ENCODE measurements around the gene ZNF526.

Gene ZNF526

DNA sequence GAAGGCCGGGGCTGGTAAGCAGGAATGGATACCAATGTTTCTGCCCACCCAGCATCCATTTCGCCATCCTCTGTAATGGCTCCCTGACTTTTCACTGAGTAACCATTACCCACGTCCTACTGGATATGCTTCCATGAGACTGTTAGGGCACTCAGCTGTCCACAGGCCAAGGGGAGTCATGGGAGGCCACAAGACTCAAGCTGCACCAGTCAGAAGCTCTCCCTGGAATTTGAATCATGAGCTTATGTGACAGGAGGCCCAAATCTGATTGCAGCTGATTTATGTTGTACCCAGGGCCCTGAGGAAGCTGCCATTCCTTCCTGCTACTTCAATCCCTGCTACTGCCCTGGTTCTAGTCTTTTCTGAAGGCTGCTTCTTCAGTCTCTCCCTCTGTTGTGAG is 31.0 kb upstream of the ZNF526 start:
- TF ChIP-seq ZFP3 (CRISPR knock-in tag; IDR thresholded peaks at IDR 0.05) (no peak), TCF4 (CRISPR knock-in tag; IDR thresholded peaks at IDR 0.05; ENCODE audit: borderline replicate concordance) (no peak), RARB (CRISPR knock-in tag; IDR thresholded peaks at IDR 0.05) (no peak), ESRRG (CRISPR knock-in tag; IDR thresholded peaks at IDR 0.05) (no peak), ZFP30 (CRISPR knock-in tag; IDR thresholded peaks at IDR 0.05) (no peak)
- no peak for ATAC-seq

DNA sequence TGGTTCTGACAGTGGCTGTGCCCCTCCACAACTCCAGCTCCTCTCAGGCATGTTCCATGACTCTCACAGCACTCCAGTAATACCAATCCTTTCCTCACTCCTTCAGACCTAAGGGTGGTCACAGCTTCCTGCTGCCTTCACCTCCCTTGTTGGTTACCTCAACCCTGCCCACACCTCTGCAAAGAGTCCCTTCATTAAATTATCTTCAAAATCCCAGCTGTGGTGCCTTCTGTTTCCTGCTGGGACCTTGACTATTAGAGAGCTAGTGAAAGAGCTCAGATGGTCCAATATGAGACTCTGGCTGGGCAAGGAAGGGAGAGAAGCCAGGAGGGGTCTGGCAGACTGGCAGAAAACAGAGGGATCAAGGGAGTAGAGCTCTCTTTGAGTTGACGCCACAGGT is 28.8 kb upstream of the ZNF526 start:
- TF ChIP-seq OSR1 (CRISPR knock-in tag; IDR thresholded peaks at IDR 0.05) = no peak
- TF ChIP-seq ZFP30 (CRISPR knock-in tag; IDR thresholded peaks at IDR 0.05) = no peak
- no peak for TF ChIP-seq ESRRG (CRISPR knock-in tag; IDR thresholded peaks at IDR 0.05)
- TF ChIP-seq, protein P1, sequence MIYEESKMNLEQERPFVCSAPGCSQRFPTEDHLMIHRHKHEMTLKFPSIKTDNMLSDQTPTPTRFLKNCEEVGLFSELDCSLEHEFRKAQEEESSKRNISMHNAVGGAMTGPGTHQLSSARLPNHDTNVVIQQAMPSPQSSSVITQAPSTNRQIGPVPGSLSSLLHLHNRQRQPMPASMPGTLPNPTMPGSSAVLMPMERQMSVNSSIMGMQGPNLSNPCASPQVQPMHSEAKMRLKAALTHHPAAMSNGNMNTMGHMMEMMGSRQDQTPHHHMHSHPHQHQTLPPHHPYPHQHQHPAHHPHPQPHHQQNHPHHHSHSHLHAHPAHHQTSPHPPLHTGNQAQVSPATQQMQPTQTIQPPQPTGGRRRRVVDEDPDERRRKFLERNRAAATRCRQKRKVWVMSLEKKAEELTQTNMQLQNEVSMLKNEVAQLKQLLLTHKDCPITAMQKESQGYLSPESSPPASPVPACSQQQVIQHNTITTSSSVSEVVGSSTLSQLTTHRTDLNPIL (CRISPR knock-in tag; IDR thresholded peaks at IDR 0.05; ENCODE audit: low read depth) = no peak

DNA sequence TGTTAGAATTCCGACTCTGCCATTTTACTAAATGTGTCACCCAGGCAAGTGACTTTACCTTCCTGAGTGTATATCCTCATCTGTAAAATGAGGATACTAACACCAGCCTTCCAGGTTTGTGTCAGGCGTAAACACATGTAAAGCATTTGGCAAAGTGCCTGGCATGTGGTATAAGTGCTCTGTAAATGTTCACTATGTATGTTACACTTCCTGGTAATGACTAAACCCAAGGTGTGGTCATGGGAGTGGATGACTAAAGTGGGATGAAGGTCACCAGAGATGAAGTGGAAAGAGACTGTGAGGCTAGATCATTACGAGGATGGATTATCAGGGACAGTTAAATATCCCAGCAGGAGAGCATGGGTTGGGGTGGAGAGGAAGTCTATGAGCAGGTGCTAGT is 28.3 kb upstream of the ZNF526 start:
- TF ChIP-seq GLIS3 (CRISPR knock-in tag; IDR thresholded peaks at IDR 0.05) (no peak), TCF4 (CRISPR knock-in tag; IDR thresholded peaks at IDR 0.05; ENCODE audit: borderline replicate concordance) (no peak), OSR1 (CRISPR knock-in tag; IDR thresholded peaks at IDR 0.05) (no peak), ARNTL (CRISPR knock-in tag; IDR thresholded peaks at IDR 0.05; ENCODE audit: borderline replicate concordance, low read depth) (no peak), ZNF70 (CRISPR knock-in tag; IDR thresholded peaks at IDR 0.05) (no peak), ZFP3 (CRISPR knock-in tag; IDR thresholded peaks at IDR 0.05) (no peak), SNAI2 (CRISPR knock-in tag; IDR thresholded peaks at IDR 0.05) (no peak)
- TF ChIP-seq, protein P2, sequence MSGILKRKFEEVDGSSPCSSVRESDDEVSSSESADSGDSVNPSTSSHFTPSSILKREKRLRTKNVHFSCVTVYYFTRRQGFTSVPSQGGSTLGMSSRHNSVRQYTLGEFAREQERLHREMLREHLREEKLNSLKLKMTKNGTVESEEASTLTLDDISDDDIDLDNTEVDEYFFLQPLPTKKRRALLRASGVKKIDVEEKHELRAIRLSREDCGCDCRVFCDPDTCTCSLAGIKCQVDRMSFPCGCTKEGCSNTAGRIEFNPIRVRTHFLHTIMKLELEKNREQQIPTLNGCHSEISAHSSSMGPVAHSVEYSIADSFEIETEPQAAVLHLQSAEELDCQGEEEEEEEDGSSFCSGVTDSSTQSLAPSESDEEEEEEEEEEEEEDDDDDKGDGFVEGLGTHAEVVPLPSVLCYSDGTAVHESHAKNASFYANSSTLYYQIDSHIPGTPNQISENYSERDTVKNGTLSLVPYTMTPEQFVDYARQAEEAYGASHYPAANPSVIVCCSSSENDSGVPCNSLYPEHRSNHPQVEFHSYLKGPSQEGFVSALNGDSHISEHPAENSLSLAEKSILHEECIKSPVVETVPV (CRISPR knock-in tag; IDR thresholded peaks at IDR 0.05) = no peak
- TF ChIP-seq, protein P1 (CRISPR knock-in tag; IDR thresholded peaks at IDR 0.05; ENCODE audit: low read depth) = no peak
- TF ChIP-seq, protein P3, sequence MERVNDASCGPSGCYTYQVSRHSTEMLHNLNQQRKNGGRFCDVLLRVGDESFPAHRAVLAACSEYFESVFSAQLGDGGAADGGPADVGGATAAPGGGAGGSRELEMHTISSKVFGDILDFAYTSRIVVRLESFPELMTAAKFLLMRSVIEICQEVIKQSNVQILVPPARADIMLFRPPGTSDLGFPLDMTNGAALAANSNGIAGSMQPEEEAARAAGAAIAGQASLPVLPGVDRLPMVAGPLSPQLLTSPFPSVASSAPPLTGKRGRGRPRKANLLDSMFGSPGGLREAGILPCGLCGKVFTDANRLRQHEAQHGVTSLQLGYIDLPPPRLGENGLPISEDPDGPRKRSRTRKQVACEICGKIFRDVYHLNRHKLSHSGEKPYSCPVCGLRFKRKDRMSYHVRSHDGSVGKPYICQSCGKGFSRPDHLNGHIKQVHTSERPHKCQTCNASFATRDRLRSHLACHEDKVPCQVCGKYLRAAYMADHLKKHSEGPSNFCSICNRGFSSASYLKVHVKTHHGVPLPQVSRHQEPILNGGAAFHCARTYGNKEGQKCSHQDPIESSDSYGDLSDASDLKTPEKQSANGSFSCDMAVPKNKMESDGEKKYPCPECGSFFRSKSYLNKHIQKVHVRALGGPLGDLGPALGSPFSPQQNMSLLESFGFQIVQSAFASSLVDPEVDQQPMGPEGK (CRISPR knock-in tag; IDR thresholded peaks at IDR 0.05; ENCODE audit: borderline replicate concordance) = no peak
- no peak for ATAC-seq

More for the DNA sequence above, 28.8 kb upstream of the ZNF526 start:
- ATAC-seq = no peak

DNA sequence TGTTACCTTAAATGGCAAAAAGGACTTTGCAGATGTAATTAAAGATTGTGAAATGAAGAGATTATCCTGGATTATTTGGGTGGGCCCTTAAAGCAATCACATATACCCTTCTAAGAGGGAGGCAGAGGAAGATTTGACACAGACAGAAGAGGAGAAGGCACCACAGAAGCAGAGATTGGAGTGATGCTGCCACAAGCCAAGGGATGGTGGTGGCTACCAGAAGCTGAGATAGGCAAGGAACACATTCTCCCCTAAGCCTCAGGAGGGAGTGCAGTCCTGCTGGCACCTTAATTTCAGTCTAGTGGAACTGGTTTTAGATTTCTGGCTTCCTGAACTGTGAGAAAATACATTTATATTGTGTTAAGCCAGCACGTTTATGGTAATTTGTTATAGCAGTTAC is 26.8 kb upstream of the ZNF526 start:
- ATAC-seq = no peak
- TF ChIP-seq, protein P4, sequence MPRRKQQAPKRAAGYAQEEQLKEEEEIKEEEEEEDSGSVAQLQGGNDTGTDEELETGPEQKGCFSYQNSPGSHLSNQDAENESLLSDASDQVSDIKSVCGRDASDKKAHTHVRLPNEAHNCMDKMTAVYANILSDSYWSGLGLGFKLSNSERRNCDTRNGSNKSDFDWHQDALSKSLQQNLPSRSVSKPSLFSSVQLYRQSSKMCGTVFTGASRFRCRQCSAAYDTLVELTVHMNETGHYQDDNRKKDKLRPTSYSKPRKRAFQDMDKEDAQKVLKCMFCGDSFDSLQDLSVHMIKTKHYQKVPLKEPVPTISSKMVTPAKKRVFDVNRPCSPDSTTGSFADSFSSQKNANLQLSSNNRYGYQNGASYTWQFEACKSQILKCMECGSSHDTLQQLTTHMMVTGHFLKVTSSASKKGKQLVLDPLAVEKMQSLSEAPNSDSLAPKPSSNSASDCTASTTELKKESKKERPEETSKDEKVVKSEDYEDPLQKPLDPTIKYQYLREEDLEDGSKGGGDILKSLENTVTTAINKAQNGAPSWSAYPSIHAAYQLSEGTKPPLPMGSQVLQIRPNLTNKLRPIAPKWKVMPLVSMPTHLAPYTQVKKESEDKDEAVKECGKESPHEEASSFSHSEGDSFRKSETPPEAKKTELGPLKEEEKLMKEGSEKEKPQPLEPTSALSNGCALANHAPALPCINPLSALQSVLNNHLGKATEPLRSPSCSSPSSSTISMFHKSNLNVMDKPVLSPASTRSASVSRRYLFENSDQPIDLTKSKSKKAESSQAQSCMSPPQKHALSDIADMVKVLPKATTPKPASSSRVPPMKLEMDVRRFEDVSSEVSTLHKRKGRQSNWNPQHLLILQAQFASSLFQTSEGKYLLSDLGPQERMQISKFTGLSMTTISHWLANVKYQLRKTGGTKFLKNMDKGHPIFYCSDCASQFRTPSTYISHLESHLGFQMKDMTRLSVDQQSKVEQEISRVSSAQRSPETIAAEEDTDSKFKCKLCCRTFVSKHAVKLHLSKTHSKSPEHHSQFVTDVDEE (CRISPR knock-in tag; IDR thresholded peaks at IDR 0.05) = no peak
- TF ChIP-seq ARNTL (CRISPR knock-in tag; IDR thresholded peaks at IDR 0.05; ENCODE audit: borderline replicate concordance, low read depth) (no peak), CSDC2 (CRISPR knock-in tag; IDR thresholded peaks at IDR 0.05) (no peak), PPARA (CRISPR knock-in tag; IDR thresholded peaks at IDR 0.05; ENCODE audit: borderline replicate concordance) (no peak), OSR1 (CRISPR knock-in tag; IDR thresholded peaks at IDR 0.05) (no peak), RARB (CRISPR knock-in tag; IDR thresholded peaks at IDR 0.05) (no peak), TOX (CRISPR knock-in tag; IDR thresholded peaks at IDR 0.05; ENCODE audit: borderline replicate concordance) (no peak), ZNF565 (CRISPR knock-in tag; conservative IDR thresholded peaks at IDR 0.05; ENCODE audit: low read depth) (no peak), GLIS3 (CRISPR knock-in tag; IDR thresholded peaks at IDR 0.05) (no peak), BACH2 (CRISPR knock-in tag; IDR thresholded peaks at IDR 0.05; ENCODE audit: borderline replicate concordance) (no peak), ZNF70 (CRISPR knock-in tag; IDR thresholded peaks at IDR 0.05) (no peak), ISL1 (CRISPR knock-in tag; IDR thresholded peaks at IDR 0.05) (no peak), ZC3H10 (CRISPR knock-in tag; IDR thresholded peaks at IDR 0.05) (no peak), SNAI2 (CRISPR knock-in tag; IDR thresholded peaks at IDR 0.05) (no peak), TCF4 (CRISPR knock-in tag; IDR thresholded peaks at IDR 0.05; ENCODE audit: borderline replicate concordance) (no peak), ZFP30 (CRISPR knock-in tag; IDR thresholded peaks at IDR 0.05) (no peak), ZFP3 (CRISPR knock-in tag; IDR thresholded peaks at IDR 0.05) (no peak), ESRRG (CRISPR knock-in tag; IDR thresholded peaks at IDR 0.05) (no peak), ZNF8 (CRISPR knock-in tag; IDR thresholded peaks at IDR 0.05) (no peak)
- TF ChIP-seq, protein P5, sequence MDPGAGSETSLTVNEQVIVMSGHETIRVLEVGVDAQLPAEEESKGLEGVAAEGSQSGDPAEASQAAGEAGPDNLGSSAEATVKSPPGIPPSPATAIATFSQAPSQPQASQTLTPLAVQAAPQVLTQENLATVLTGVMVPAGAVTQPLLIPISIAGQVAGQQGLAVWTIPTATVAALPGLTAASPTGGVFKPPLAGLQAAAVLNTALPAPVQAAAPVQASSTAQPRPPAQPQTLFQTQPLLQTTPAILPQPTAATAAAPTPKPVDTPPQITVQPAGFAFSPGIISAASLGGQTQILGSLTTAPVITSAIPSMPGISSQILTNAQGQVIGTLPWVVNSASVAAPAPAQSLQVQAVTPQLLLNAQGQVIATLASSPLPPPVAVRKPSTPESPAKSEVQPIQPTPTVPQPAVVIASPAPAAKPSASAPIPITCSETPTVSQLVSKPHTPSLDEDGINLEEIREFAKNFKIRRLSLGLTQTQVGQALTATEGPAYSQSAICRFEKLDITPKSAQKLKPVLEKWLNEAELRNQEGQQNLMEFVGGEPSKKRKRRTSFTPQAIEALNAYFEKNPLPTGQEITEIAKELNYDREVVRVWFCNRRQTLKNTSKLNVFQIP (CRISPR knock-in tag; IDR thresholded peaks at IDR 0.05; ENCODE audit: borderline replicate concordance, low read depth) = no peak

All from SK-N-SH treated with all-trans-retinoic acid at 6 μM for 48 hours (cell line).